Astrocyte of the spinal cord (primary cell): ENCODE results near the gene ZGRF1.
"Not testable (repeated sequence)": the region's sequence is repeated elsewhere in the genome, so short reads cannot be mapped to it uniquely, and the experiment has no call there.

Experiments
- DNase-seq: peaks from one replicate; pipeline ENCODE4 v3.0.0; 2011; ENCODE audit warnings: low read depth, low spot score
- H3K4me3 ChIP-seq: 2 replicates; pipeline ENCODE4 v1.5.1; 2011; ENCODE audit warnings: low read depth, mild to moderate bottlenecking, low read length, moderate library complexity
- CTCF ChIP-seq: IDR thresholded peaks from 2 replicates; pipeline ENCODE4 v1.5.1; 2012; ENCODE audit warnings: low read depth, mild to moderate bottlenecking, low read length, inconsistent platforms
- in situ Hi-C: cut with HindIII; loops from 2 replicates; pipeline ENCODE4 v1.10.0; 2017; ENCODE audit warnings: low sequenced_read_pairs

The ZGRF1 gene

DNA sequence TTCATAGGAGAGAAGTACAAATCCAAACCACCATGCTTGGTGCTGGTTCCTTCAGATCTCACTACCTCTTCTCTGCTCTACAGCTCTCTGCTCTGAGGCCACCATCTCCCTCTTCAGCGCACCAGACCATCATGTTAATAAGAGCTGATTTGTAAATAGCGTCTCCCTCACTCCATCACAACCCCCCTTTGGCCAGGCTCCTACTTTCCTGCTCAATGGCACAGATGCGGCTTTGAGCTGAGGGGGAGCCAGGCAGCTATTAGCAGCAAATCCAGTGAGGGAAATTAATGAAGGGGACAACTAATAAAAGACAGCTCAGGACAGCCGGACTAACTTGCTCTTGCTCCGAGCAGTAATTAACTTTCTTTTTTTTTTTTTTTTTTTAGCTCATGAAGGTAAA lies 133.8 kb downstream of the ZGRF1 start:
- in situ Hi-C loops, result no loop called here
- no peak for TF ChIP-seq CTCF

GRCh38 chr4:112492321-112492720 lies 144.4 kb downstream of the ZGRF1 start:
- no peak overlapping the region for H3K4me3 ChIP-seq
- in situ Hi-C loops, result no loop called here
- no peak for TF ChIP-seq CTCF
- DNase-seq, result no peak

More for the DNA sequence above, 133.8 kb downstream of the ZGRF1 start:
- H3K4me3 ChIP-seq, result no peak overlapping the region
- DNase-seq, result no peak

DNA sequence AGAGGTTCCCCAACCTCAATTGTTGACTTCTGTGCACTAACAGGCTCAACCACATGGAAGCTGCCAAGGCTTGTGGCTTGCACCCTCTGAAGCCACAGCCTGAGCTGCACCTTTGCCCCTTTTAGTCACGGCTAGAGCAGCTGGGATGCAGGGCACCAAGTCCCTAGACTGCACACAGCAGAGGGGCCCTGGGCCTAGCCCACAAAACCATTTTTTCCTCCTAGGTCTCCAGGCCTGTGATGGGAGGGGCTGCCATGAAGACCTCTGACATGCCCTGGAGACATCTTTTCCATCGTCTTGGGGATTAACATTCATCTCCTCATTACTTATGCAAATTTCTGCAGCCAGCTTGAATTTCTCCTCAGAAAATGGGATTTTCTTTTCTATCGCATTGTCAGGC lies 145.9 kb downstream of the ZGRF1 start:
- in situ Hi-C loops, H3K4me3 ChIP-seq: not testable (repeated sequence)

More for the DNA sequence above, 145.9 kb downstream of the ZGRF1 start:
- DNase-seq, result not testable (repeated sequence)
